ENCODE data around the gene PHETA1. TPM values are rescaled to one million over a fixed set of nuclear protein-coding genes. Genes with fewer than 3 reads are reported as not detected.

PHETA1 gene
- total and polyA plus RNA-seq, 12 donors, result 11.9 to 41.6 (median 18.6) TPM

DNA sequence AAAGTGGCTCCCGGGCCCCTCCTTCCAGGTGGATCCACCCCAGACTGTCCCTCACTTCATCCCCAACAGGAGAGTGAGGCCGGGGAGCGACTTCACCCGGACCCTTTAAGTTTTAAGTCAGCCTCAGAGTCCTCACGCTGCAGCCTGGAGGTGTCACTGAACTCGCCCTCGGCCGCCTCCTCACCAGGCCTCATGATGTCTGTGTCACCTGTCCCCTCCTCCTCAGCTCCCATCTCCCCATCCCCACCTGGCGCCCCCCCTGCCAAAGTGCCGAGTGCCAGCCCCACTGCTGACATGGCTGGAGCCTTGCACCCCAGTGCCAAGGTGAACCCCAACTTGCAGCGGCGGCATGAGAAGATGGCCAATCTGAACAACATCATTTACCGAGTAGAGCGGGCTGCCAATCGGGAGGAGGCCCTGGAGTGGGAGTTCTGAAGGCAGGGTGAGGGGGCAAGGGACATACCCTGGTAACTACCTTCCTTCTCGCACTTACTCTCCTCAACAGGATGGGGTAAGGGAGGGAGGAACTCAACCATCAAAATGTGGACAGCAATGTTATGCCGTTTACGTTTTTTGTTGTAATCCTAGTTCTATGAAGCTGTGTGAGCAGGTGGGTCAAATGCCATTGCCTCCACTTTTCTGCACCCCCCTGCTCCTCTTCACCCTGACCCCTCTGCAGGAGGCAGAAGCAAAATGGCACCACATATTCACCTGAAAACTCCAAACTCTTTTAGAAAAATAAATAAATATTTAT is 20.8 kb downstream of the PHETA1 start:
- TF ChIP-seq, protein P1, sequence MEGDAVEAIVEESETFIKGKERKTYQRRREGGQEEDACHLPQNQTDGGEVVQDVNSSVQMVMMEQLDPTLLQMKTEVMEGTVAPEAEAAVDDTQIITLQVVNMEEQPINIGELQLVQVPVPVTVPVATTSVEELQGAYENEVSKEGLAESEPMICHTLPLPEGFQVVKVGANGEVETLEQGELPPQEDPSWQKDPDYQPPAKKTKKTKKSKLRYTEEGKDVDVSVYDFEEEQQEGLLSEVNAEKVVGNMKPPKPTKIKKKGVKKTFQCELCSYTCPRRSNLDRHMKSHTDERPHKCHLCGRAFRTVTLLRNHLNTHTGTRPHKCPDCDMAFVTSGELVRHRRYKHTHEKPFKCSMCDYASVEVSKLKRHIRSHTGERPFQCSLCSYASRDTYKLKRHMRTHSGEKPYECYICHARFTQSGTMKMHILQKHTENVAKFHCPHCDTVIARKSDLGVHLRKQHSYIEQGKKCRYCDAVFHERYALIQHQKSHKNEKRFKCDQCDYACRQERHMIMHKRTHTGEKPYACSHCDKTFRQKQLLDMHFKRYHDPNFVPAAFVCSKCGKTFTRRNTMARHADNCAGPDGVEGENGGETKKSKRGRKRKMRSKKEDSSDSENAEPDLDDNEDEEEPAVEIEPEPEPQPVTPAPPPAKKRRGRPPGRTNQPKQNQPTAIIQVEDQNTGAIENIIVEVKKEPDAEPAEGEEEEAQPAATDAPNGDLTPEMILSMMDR (IDR thresholded peaks at IDR 0.05), result no peak
- Histone ChIP-seq H3K27me3 (no peaks in the 10 kb centered on the region), H3K36me3 (no peaks in the 10 kb centered on the region), H3K9me3 (peaks cover 0 to 30% (median 8%) of the 10 kb centered on the region in 11 donors), H3K27ac (no peak overlapping the region), H3K4me3 (no peak overlapping the region), H3K4me1 (no peaks in the 10 kb centered on the region)
- intact Hi-C loops (cut with DNase I), result no loop called here
- DNase-seq, result no peak
- WGBS, 2 donors, result 96 to 99% methylated on average over 18 of the region's 18 CpGs
- no peak for ATAC-seq

DNA sequence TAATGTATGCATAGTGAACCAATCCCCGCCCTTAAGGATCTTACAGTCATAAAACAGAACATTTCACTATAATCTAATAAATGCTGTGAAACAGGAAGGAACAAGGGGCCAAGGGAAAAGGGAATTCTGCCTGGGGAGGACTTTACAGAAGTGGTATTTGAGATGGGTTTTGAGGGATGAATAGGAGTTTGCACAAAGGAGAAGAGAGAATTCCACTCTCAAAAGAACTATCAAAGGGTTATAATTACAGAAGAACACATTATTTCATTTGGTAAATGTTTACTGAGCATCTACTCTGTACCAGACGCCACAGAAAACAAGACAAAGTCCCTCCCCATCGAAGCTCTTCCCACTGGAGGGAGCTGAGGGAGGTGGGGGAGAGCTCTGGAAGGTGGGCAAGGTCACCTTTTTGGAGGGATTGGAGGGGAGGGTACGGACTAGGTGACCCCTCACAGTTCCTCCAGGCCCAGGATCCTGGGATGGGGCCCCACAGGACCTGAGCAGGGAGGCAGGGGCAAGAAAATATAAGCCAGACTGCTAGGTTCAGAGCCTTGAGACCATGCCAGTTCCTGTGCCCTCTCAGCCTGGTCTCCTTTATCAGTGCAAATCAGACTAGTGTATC is 24.5 kb downstream of the PHETA1 start:
- intact Hi-C loops (cut with DNase I), result no loop called here
- Histone ChIP-seq H3K4me1 (no peaks in the 10 kb centered on the region), H3K27ac (no peak overlapping the region), H3K4me3 (no peak overlapping the region), H3K9me3 (peaks cover 0 to 31% (median 8%) of the 10 kb centered on the region in 11 donors), H3K36me3 (no peaks in the 10 kb centered on the region), H3K27me3 (no peaks in the 10 kb centered on the region)
- no peak for DNase-seq
- TF ChIP-seq, protein P1 (IDR thresholded peaks at IDR 0.05), result no peak
- WGBS, 2 donors, result 88 to 91% methylated on average over 4 of the region's 4 CpGs
- ATAC-seq, result no peak

DNA sequence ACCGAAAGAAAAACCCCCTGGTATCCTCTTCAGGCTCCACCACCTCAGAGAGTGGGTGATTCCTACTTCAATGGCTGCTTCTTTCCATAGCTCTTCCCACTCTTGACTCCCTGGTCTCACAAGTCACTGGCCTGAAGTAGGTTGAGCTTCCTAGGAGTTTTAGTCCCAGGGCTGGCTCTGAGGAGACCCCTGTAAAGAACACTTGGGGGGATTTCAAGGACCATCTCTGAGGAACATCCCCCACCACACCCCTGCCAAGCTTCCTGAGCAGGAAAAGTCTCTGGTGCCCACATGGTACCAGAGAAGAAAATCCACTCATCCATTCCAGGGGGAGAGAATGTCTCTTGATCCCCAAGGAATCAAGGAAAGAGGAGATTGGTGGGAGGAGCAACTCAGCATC is 25.7 kb downstream of the PHETA1 start:
- H3K27me3 ChIP-seq, result no peaks in the 10 kb centered on the region
- no peak overlapping the region for H3K27ac ChIP-seq
- no peaks in the 10 kb centered on the region for H3K4me1 ChIP-seq
- peaks cover 0 to 19% (median 6%) of the 10 kb centered on the region in 11 donors for H3K9me3 ChIP-seq
- ATAC-seq (no peak), DNase-seq (no peak)
- no peak overlapping the region for H3K4me3 ChIP-seq
- H3K36me3 ChIP-seq, result no peaks in the 10 kb centered on the region
- TF ChIP-seq, protein P1 (IDR thresholded peaks at IDR 0.05), result no peak
- intact Hi-C loops (cut with DNase I), result no loop called here
- WGBS, 2 donors, result 67 to 92% methylated on average over 1 of the region's 1 CpG

DNA sequence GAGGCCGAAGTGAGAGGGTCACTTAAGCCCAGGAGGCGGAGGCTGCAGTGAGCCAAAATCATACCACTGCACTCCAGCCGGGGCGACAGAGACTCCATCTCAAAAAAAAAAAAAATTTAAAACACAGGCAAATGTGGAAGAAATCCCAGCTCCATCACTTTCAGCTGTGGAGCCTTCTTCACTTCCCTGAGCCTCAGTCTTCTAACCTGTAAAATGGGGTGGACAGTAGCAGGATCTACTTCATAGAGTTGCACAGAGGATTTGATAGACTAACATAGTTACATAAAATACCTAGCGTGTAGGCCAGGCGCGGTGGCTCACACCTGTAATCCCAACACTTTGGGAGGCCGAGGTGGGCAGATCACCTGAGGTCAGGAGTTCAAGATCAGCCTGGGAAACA is 26.5 kb downstream of the PHETA1 start:
- intact Hi-C loops (cut with DNase I), result no loop called here
- Histone ChIP-seq H3K4me3 (no peak overlapping the region), H3K4me1 (no peaks in the 10 kb centered on the region), H3K27me3 (no peaks in the 10 kb centered on the region), H3K9me3 (peaks cover 0 to 11% (median 0%) of the 10 kb centered on the region in 11 donors), H3K27ac (no peak overlapping the region), H3K36me3 (no peaks in the 10 kb centered on the region)
- DNase-seq (no peak), ATAC-seq (no peak)
- TF ChIP-seq, protein P1 (IDR thresholded peaks at IDR 0.05), result no peak
- WGBS, 2 donors, result 94 to 97% methylated on average over 8 of the region's 8 CpGs

All from heart right ventricle (tissue), 16 donors.